Limb (tissue), 2 donors: Measurements from ENCODE around the gene MAST2.
"Not testable (repeated sequence)": the region's sequence is repeated elsewhere in the genome, so short reads cannot be mapped to it uniquely, and the experiment has no call there.

Experiments
- DNase-seq, 2 donors: peaks; one replicate each; pipeline ENCODE4 v3.0.0-alpha.2; 2016; ENCODE audit errors: extremely low spot score in 2 of 2

Gene MAST2

GRCh38 chr1:45892068-45892785, 88.8 kb downstream of the MAST2 start:
- DNase-seq = peak in 1 of 2 donors; percentile 55

- no peak for DNase-seq
Measured at GRCh38 chr1:45894331-45894730, 90.9 kb downstream of the MAST2 start.

- DNase-seq = no peak
Measured at GRCh38 chr1:45894921-45895320, 91.5 kb downstream of the MAST2 start.

- DNase-seq = no peak
Measured at GRCh38 chr1:45895406-45895805, 92.0 kb downstream of the MAST2 start.

- DNase-seq = no peak
Measured at GRCh38 chr1:45906883-45907282, 103.5 kb downstream of the MAST2 start.

GRCh38 chr1:45908611-45909140, 105.3 kb downstream of the MAST2 start:
- DNase-seq = no peak

- no peak for DNase-seq
Measured at GRCh38 chr1:45911634-45912033, 108.2 kb downstream of the MAST2 start.

GRCh38 chr1:45913183-45913683, 109.8 kb downstream of the MAST2 start:
- peak; percentile 43 to 63 for DNase-seq

- no peak for DNase-seq
Measured at GRCh38 chr1:45913731-45914501, 110.5 kb downstream of the MAST2 start.

GRCh38 chr1:45914836-45915235, 111.4 kb downstream of the MAST2 start:
- no peak for DNase-seq

- DNase-seq = no peak
Measured at GRCh38 chr1:45922374-45922773, 119.0 kb downstream of the MAST2 start.

GRCh38 chr1:45922813-45923212, 119.4 kb downstream of the MAST2 start:
- no peak for DNase-seq

- DNase-seq = no peak
Measured at GRCh38 chr1:45923343-45923742, 119.9 kb downstream of the MAST2 start.

- DNase-seq = no peak
Measured at GRCh38 chr1:45924736-45925135, 121.3 kb downstream of the MAST2 start.

- no peak for DNase-seq
Measured at GRCh38 chr1:45925728-45926287, 122.4 kb downstream of the MAST2 start.

GRCh38 chr1:45926330-45926729, 122.9 kb downstream of the MAST2 start:
- DNase-seq = no peak

GRCh38 chr1:45927231-45927915, 124.0 kb downstream of the MAST2 start:
- DNase-seq = not testable (repeated sequence)

- no peak for DNase-seq
Measured at GRCh38 chr1:45928486-45929205, 125.2 kb downstream of the MAST2 start.

- DNase-seq = no peak
Measured at GRCh38 chr1:45929257-45929687, 125.9 kb downstream of the MAST2 start.

GRCh38 chr1:45930258-45931150, 127.1 kb downstream of the MAST2 start:
- no peak for DNase-seq
